ENCODE results near the gene PLEK2.

The PLEK2 gene

DNA sequence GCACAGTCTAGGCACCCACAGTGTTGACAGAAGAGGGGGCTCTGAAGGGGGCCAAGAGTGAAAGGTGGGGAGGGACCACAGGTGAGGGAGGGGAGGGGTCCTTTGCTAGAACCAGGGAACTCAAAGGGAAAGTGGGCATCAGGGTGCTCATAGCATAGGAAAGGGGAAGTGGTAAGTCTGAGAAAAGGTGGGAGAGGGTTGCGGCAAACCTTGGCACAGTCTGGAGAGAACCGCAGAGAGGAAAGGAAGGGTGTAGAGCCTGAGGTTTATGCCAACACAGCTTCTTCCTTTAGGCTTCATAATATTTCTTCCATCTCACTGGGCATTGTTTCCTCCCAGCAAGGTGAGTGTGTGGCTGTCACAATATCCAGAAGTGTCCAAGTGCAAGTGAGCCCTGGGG is 11.5 kb upstream of the PLEK2 start:
- DNase-seq (ENCODE audit: low read depth in 1 of 2, low spot score in 1 of 2) = peak in 1 of 2 experiments; percentile 51
- Histone ChIP-seq H3K4me3 (replicated peaks; ENCODE audit: insufficient read depth, low read length) (no peak overlapping the region), H3K27ac (replicated peaks) (no peak overlapping the region), H3K27me3 (ENCODE audit: insufficient read depth, poor library complexity, severe bottlenecking) (no peaks in the 10 kb centered on the region)
- TF ChIP-seq SPI1 (IDR thresholded peaks at IDR 0.05; ENCODE audit: borderline replicate concordance, low read depth) (peak; percentile 88), POLR2AphosphoS5 (IDR thresholded peaks at IDR 0.05; ENCODE audit: low read depth) (peak; percentile 65), REST (IDR thresholded peaks at IDR 0.05; ENCODE audit: insufficient replicate concordance, low read depth) (no peak)

GRCh38 chr14:67421356-67422224 is 9.6 kb upstream of the PLEK2 start:
- Histone ChIP-seq H3K27me3 (ENCODE audit: insufficient read depth, poor library complexity, severe bottlenecking) (no peaks in the 10 kb centered on the region), H3K27ac (replicated peaks) (no peak overlapping the region), H3K4me3 (replicated peaks; ENCODE audit: insufficient read depth, low read length) (no peak overlapping the region)
- no peak for DNase-seq (ENCODE audit: low read depth in 1 of 2, low spot score in 1 of 2)
- TF ChIP-seq POLR2AphosphoS5 (IDR thresholded peaks at IDR 0.05; ENCODE audit: low read depth) (no peak), REST (IDR thresholded peaks at IDR 0.05; ENCODE audit: insufficient replicate concordance, low read depth) (no peak), SPI1 (IDR thresholded peaks at IDR 0.05; ENCODE audit: borderline replicate concordance, low read depth) (no peak), GABPA (IDR thresholded peaks at IDR 0.05; ENCODE audit: low read depth) (no peak), CTCF (IDR thresholded peaks at IDR 0.05; ENCODE audit: insufficient read depth, low read length) (no peak)

DNA sequence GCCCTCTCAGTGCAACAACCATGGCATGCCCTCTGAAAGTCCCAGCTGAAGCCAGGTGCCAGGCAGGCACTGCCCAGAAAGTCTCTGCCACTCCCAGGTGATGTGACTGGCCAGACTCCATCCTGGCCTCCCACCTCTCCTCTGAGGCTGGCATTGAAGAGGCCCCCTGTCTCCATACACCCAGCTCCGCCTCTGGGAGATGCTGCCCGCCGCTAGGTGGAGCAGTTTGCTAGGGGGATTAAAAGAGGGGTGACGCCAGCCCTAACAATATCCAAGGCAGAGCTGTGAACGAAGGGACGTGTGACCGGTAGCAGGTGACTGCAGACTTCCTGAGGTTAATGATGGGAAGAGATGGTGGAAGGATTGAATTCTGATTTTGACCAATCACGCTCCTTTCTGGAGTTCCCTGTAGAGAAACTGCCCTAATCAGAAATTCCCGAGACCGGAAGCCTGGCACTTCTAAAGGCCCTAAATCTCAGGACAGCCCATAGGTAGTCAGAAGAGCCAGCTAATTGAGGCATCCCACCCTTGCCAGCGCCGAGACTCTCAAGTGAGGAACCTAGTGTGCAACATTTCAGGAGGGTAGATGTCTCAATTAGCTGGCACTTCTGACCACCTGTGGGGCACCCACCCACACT is 8.3 kb upstream of the PLEK2 start:
- TF ChIP-seq CTCF (IDR thresholded peaks at IDR 0.05; ENCODE audit: insufficient read depth, low read length) = peak; percentile 55
- TF ChIP-seq REST (IDR thresholded peaks at IDR 0.05; ENCODE audit: insufficient replicate concordance, low read depth) = no peak
- no peak for TF ChIP-seq GABPA (IDR thresholded peaks at IDR 0.05; ENCODE audit: low read depth)
- H3K27ac ChIP-seq (replicated peaks) = no peak overlapping the region
- H3K27me3 ChIP-seq (ENCODE audit: insufficient read depth, poor library complexity, severe bottlenecking) = no peaks in the 10 kb centered on the region
- DNase-seq (ENCODE audit: low read depth in 1 of 2, low spot score in 1 of 2) = peak in 1 of 2 experiments; percentile 28
- no peak overlapping the region for H3K4me3 ChIP-seq (replicated peaks; ENCODE audit: insufficient read depth, low read length)
